Measurements from ENCODE around the gene ATP8B3. TPM values are rescaled to one million over a fixed set of nuclear protein-coding genes. Genes with fewer than 3 reads are reported as not detected.
A peak's percentile ranks its signal among the peaks of the same experiment; 100 is the strongest.

Gene ATP8B3
- total and polyA plus RNA-seq, 9 of the 15 experiments (the other 6 are each of a cell fraction or from before 2014, with no cell fraction given), result 1.2 to 12.3 (median 3.8) TPM

DNA sequence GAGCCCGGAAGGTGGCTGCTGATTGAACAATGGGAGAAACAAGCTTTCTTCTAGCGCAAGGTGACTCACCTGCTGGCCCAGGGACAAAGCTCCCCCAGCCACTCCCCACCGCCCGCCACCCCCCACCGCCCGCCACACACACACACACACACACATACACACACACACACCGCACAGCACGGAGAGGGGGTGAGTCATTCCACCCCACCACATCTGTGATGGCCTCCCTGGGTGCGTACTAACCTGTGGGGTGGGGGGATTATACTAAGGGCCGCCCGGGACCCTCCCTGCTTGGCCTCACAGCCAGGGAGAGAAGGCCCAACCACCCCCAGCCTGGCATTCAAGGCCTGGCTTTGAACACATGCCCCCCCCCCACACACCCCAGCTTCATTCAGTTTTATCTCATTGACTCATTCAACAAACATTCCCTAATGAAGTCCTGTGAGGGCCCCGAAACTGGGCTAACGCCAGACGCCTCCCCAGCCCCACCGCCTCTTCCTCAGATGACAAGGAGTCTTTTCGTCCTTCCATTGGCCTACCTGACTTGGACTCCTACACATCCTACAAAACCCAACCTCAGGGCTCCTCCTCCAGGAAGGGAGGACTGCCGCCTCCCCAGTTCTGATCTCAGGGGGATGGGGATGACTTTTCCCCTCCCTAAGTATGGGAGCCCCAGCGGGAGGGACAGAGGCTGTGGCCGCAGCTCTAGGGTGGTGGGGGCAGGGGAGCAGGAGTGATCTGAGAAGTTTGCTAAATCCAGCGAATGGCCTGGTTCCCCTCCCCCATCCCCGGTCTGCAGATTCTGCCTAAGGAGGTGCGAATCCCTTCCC is 64.6 kb downstream of the ATP8B3 start (continued):
- no peak for TF ChIP-seq KLF13 (tag; IDR thresholded peaks at IDR 0.05; ENCODE audit: borderline replicate concordance, low read depth)
- TF ChIP-seq HIVEP1 (CRISPR knock-in tag; IDR thresholded peaks at IDR 0.05), result no peak
- TF ChIP-seq ETS2 (tag; IDR thresholded peaks at IDR 0.05; ENCODE audit: borderline replicate concordance, poor library complexity, severe bottlenecking), result no peak
- TF ChIP-seq ZNF12 (CRISPR knock-in tag; IDR thresholded peaks at IDR 0.05), result no peak
- TF ChIP-seq ZBTB8A (IDR thresholded peaks at IDR 0.05; ENCODE audit: partially characterized antibody), result no peak
- TF ChIP-seq, protein P1, sequence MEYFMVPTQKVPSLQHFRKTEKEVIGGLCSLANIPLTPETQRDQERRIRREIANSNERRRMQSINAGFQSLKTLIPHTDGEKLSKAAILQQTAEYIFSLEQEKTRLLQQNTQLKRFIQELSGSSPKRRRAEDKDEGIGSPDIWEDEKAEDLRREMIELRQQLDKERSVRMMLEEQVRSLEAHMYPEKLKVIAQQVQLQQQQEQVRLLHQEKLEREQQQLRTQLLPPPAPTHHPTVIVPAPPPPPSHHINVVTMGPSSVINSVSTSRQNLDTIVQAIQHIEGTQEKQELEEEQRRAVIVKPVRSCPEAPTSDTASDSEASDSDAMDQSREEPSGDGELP (CRISPR knock-in tag; IDR thresholded peaks at IDR 0.05; ENCODE audit: borderline replicate concordance), result no peak; the same call in 1 of the 2 replicates
- TF ChIP-seq MYNN (IDR thresholded peaks at IDR 0.05), result no peak; the same call in 1 of the 2 replicates
- TF ChIP-seq MYNN (CRISPR knock-in tag; IDR thresholded peaks at IDR 0.05), result no peak
- no peak for TF ChIP-seq RBM25 (IDR thresholded peaks at IDR 0.05; ENCODE audit: low read depth, low read length, severe bottlenecking)
- TF ChIP-seq, protein P2, sequence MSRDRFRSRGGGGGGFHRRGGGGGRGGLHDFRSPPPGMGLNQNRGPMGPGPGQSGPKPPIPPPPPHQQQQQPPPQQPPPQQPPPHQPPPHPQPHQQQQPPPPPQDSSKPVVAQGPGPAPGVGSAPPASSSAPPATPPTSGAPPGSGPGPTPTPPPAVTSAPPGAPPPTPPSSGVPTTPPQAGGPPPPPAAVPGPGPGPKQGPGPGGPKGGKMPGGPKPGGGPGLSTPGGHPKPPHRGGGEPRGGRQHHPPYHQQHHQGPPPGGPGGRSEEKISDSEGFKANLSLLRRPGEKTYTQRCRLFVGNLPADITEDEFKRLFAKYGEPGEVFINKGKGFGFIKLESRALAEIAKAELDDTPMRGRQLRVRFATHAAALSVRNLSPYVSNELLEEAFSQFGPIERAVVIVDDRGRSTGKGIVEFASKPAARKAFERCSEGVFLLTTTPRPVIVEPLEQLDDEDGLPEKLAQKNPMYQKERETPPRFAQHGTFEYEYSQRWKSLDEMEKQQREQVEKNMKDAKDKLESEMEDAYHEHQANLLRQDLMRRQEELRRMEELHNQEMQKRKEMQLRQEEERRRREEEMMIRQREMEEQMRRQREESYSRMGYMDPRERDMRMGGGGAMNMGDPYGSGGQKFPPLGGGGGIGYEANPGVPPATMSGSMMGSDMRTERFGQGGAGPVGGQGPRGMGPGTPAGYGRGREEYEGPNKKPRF (IDR thresholded peaks at IDR 0.05; ENCODE audit: low read depth, low read length), result no peak
- TF ChIP-seq ZNF146 (CRISPR knock-in tag; IDR thresholded peaks at IDR 0.05; ENCODE audit: unreplicated experiment), result no peak
- TF ChIP-seq HNRNPLL (IDR thresholded peaks at IDR 0.05; ENCODE audit: low read depth, low read length, poor library complexity, severe bottlenecking), result peak; percentile 45
- TF ChIP-seq, protein P3, sequence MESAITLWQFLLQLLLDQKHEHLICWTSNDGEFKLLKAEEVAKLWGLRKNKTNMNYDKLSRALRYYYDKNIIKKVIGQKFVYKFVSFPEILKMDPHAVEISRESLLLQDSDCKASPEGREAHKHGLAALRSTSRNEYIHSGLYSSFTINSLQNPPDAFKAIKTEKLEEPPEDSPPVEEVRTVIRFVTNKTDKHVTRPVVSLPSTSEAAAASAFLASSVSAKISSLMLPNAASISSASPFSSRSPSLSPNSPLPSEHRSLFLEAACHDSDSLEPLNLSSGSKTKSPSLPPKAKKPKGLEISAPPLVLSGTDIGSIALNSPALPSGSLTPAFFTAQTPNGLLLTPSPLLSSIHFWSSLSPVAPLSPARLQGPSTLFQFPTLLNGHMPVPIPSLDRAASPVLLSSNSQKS (CRISPR knock-in tag; IDR thresholded peaks at IDR 0.05), result no peak
- no peak for TF ChIP-seq CBX2 (IDR thresholded peaks at IDR 0.05; ENCODE audit: insufficient read depth, low read length, poor library complexity, severe bottlenecking)
- no peak for TF ChIP-seq RBFOX2 (IDR thresholded peaks at IDR 0.05; ENCODE audit: low read depth, low read length)
- TF ChIP-seq CCNT2 (IDR thresholded peaks at IDR 0.05; ENCODE audit: borderline replicate concordance, extremely low read depth, insufficient read length, low read depth, low read length), result peak; percentile 21
- peak; percentile 8; the same call in 1 of the 2 replicates for TF ChIP-seq MYC (IDR thresholded peaks at IDR 0.05; ENCODE audit: low read depth, low read length)
- TF ChIP-seq MYC (CRISPR knock-in tag; IDR thresholded peaks at IDR 0.05; ENCODE audit: borderline replicate concordance, low read depth), result no peak
- TF ChIP-seq MECOM (CRISPR knock-in tag; IDR thresholded peaks at IDR 0.05), result no peak
- TF ChIP-seq, protein P4, sequence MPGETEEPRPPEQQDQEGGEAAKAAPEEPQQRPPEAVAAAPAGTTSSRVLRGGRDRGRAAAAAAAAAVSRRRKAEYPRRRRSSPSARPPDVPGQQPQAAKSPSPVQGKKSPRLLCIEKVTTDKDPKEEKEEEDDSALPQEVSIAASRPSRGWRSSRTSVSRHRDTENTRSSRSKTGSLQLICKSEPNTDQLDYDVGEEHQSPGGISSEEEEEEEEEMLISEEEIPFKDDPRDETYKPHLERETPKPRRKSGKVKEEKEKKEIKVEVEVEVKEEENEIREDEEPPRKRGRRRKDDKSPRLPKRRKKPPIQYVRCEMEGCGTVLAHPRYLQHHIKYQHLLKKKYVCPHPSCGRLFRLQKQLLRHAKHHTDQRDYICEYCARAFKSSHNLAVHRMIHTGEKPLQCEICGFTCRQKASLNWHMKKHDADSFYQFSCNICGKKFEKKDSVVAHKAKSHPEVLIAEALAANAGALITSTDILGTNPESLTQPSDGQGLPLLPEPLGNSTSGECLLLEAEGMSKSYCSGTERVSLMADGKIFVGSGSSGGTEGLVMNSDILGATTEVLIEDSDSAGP (CRISPR knock-in tag; IDR thresholded peaks at IDR 0.05), result no peak
- no peak for TF ChIP-seq HNRNPL (IDR thresholded peaks at IDR 0.05; ENCODE audit: low read depth, low read length)
- TF ChIP-seq GATAD2B (IDR thresholded peaks at IDR 0.05; ENCODE audit: borderline replicate concordance), result peak; percentile 42; the same call in 1 of the 2 replicates
